Midbrain (tissue), 1 donor: Measurements from ENCODE around the gene SGPP1.
"Not testable (repeated sequence)": the region's sequence is repeated elsewhere in the genome, so short reads cannot be mapped to it uniquely, and the experiment has no call there.

Experiments used
- DNase-seq: peaks from one replicate; lab custom pipeline; 2025; lab: John Stamatoyannopoulos, UW

The SGPP1 gene

DNA sequence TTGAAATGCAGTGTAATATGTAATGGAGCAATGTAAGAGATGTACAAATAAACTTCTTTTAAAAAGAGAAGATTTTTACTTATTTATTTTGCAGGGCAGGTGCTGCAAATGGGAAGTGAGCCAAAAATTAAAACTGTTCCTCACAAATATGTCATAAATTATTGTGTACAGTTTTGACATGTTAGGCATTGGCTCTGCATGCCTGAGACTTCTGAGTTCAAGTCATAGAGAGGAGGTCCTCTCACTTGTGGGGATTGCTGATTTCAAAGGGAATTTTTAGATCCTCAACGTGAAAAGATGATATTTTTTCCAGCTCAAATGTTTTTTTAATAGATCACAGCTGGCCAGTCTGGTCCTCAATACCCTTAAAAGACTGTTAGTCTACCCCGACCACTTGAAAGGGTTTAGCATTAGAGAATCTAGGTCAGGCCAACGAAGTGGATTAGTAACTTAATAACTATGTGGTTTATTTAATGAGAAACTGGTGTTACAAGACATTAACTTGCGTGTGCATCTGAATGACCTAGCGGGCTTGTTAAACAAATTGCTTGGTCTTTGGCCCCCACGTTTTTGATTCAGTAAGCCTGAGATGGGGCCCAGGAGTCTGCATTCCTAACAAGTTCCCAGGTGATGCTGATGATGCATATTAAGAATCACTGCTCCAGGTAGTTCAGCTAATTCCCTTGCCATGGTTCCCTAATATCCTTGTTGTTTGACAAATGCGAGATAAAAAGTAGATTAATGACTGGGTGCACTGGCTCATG is 55.3 kb downstream of the SGPP1 start:
- no peak for DNase-seq

DNA sequence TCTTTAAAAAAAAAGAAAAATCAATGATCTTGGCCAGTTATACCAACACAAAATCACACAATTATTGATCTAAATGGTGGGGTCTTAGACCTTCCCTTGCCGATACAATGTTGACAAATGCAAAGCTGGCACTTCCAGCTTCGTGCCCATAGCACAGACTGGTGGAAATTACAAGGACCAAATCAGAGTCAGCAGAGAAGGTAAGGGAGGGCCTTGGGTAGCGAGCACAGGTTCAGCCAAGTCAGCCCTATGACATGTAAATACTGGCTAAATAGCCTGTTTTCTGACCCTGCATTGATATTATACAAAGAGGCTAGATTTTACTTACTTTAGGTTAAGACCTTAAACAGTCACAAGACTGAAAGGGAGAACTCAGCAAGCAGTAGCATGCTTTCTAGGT is 55.9 kb downstream of the SGPP1 start:
- no peak for DNase-seq

DNA sequence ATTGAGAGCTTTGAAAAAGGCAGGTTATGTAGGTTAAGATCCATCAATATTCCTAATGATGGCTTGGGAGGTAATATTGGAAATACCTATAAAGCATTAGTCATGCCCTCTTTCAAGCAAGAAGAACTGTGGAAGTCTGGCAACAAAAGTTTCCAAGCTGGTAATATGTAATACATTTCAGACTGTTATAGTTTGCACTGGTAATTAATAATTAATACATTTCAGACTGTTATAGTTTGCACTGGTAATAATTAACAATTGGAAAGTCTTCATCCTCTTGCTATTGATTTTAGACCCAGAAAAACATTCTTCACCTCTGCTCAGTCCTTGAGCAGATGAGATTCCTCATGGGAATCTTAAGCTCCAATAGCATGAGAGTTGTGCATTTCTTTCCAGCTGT is 57.2 kb downstream of the SGPP1 start:
- no peak for DNase-seq

DNA sequence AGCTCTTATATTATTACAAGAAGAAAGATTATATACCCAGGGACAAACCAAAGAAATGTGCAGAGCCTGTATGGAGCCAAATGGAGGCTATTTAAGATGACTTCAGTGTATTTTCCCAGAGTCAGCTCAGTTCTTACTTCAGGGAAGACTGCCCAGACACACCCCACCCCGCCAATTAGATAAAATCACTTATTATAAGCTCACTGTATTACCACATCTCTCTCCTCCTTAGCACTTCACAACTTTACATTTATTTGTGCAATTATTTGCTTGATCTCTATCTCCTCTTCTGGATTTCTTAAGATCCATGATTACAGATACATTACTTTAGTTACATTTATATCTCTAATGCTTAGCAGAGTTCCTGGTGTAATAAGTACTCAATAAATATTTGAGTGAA is 61.5 kb downstream of the SGPP1 start:
- no peak for DNase-seq

DNA sequence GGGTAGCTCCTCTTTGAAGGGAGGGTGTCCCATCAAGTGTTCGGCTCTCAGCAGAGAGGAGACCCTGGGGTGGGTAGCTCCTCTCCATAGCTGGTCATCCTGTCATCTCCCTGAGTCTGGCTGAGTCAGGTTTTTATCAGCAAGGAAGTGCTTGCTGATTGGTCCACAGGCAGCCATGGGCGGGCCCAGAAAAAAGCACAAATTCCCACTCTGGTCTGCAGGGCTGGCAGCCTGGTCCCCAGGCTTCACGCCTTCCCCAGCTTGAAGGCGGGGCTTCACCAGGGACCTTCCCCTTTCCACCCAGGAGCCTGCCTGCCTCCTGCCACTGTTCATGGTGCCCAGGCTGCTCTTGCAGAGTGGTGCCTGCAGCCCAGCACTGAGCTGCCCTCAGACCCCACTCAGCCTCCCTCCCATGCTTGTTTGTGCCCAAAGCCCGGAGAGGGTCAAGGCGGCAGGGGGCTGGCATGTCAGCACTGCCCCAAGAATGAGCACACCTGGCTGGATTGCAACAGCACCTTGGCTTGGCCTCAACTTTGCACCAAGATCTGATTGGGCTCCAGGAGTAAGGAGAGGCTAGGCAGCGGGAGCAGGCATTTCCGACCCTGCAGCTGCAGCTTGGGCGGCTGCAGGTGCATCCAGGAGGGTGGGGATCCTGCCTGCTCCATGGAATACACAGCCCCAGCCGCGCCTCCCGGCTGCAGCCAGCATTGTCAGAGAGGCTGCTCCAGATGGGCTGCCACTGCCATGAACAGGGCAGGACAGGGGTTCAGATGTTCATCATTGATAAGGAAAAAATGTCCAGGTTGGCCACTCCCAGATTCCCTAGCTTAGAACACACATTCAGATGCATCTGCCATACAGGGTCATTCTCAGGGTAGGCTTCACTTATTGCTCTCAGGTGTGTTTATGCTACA is 64.2 kb downstream of the SGPP1 start:
- no peak for DNase-seq

DNA sequence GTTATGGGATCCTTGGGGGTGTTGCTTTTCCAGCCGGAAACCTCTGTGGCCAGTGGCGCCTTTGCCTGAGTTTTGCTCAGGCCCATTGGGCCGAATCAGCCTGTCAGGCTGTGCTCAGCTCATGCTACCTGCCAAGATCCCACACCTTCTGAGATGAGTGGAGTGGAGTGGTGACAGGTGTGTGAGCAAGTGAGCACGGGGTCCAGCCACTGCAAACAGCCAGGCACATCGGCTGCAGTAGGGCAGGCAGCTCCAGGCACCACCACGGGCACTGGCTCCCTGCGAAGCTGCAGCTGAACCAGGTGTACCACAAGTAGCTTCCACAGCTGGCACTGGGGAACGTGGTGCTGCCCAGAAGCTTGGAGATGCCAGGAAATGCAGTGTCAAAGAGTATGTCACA is 65.1 kb downstream of the SGPP1 start:
- no peak for DNase-seq

DNA sequence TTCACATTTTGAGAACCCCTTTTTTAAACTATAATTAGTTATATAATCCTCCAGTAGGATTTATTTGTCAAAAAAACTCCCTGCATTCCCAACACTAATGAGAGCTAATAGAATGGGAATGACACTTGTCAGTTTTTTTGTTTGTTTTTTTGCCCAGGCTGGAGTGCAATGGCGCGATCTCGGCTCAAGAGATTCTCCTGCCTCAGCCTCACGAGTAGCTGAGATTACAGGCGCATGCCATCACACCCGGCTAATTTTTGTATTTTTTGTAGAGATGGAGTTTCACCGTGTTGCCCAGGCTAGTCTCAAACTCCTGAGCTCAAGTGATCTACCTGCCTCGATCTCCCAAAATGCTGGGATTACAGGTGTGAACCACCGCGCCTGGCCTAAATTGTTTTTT is 66.0 kb downstream of the SGPP1 start:
- DNase-seq: not testable (repeated sequence)

DNA sequence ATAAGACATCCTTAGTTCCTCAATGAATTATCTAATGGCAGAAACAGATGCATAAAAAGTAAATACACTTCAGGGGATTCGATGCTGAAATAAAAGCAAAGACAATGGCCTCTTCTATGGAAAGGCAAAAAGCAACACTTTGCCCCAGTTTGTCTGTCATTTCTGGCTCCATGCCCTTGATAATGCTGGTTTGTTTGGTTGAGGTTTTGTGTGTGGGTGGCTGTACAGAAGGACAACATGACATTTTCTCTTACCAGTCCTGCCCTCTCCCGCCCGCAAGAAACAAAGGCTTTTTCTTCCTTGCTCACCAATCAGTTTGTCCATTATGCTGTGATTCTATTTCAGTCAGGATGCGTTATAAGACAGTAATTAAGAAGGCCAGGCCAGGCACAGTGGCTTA is 68.1 kb downstream of the SGPP1 start:
- peak; percentile 71 for DNase-seq

DNA sequence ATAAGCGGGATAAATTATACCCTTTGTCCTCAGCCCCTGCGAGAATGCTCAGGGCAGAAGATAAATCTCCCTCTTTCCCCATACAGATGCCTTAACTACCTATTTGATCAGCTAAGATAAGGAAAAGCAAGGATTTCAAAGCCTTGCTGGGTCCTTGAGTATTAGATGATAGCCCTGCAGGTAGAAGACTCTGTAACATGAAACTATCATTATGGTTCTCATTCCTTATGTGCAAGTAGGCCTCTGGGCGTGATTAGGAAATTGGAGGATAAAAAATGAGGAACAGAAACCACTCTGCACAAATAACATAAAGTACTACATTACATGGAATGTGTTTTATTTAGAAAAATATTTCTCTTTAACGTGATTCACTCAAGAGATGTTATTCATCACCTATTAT is 71.7 kb downstream of the SGPP1 start:
- no peak for DNase-seq

DNA sequence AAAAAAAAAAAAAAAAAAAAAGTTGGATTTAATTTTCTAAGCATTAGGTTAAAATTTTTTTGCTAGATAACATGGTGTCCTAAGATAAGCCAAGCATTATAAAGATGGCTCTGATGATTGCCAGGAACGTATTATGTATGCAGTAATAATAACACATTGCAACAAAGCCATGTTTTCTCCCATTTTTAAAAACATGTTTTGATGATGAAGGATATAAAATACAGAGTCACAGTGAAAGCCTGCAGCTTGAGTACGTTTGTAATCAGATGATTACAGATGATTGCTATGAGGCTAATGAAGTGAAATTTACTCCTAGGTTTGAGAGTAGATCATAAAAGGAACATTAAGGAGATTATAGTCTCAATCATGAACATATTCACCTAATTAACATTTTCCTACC is 72.9 kb downstream of the SGPP1 start:
- no peak for DNase-seq

DNA sequence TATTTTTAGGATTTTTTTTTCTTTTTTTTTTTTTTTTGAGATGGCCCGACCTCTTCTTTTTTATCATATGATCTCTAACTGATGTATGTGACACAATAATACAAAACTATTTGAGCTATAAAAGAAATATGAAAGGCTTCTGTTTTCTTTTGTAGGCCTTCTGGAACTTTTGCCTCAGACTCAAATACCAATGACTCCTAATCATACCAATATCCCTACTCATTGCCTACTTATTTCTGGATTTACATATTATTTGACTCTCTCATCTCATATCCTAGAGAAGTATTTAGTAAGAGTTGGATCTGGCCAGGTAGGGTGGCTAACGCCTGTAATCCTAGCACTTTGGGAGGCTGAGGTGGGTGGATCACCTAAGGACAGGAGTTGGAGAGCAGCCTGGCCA is 73.5 kb downstream of the SGPP1 start:
- no peak for DNase-seq

DNA sequence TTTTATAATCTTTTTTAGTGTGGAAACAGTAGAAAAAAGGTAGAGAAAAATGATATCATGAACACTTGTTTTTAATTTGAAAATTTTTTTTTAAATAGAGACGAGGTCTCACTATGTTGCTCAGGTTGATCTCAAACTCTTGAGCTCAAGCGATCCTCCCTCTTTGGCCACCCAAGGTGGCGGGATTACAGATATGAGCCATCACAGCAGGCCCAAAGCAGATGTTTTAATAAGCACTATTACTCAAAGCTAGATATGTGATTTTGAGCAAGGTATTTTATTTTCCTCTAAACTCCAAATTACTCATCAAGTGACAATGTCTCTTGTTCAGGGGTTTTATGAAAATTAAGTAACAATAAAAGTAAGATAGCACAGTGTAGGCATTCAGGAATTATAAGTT is 75.5 kb downstream of the SGPP1 start:
- no peak for DNase-seq

DNA sequence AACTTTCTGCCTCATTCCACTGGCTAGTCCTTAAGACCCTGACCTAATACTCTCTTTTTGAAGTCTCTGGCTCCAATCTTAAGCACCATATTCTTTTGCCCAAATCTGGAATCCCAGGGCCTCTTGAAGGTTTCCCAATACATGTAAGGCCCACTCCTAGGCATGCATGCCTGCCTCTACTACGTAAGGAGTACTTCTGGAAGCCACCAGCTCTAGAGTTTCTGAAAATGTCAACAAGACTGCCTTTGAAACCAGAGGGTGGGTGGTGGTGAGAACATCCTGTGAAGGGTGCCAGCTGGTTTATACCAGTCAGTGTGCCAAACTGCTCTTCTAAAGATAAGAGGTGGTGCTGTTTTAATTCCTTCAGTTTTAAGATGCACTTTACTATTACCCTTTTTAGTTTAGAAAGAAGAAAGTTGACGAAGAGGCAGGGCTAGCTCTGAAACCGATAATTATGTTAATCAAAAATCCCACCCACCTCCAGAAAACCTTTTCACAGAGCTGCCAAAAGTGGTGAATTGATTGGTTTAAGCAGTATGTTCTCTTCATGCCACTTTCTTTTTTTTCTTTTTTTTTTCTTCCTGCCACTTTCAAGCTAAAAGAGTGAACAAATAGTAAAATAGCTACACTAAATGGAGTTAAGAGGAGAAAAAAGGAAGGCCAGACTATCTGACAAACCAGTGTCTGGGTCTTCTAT is 77.5 kb downstream of the SGPP1 start:
- DNase-seq: no peak

DNA sequence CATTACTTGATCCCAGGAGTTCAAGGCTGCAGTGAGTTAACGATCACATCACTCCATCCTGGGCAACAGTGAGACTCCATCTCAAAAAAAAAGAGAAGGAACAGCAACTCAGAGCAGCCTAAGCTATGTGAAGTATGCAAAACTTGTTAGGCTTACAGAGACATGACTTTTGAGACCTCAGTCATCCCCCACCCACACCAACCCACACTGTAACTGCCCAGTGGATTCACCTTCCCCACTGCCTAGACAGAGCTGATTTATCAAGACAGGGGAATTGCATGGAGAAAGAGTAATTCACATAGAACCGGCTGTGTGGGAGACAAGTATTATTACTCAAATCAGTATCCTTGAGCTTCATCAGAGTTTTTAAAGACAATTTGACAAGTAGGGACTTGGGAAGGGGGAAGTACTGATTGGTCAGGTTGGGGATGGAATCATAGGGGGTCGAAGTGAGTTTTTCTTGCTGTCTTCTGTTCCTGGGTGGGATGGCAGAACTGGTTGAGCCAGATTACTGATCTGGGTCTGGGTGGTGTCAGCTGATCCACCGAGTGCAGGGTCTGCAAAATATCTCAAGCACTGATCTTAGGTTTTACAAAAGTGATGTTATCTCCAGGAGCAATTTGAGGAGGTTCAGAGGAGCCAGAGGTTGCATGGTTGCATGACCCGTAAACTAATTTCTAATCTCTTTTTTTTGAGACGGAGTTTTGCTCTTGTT is 80.0 kb downstream of the SGPP1 start:
- DNase-seq: no peak

DNA sequence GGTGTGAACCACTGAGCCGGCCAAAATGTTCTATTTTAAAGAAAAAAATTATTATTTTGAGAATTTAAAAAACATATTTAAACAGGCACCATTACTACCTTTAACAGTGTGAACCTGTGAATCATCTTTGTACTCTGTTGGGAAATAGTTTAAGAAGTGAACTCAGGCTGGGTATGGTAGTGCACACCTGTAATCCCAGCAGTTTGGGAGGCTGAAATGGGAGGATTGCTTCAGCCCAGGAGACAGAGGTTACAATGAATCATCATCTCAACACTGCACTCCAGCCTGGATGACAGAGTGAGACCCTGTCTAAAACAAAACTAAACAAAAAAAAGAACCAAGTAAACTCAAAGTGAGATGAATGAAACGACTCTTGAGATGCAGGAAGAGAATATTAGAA is 83.1 kb downstream of the SGPP1 start:
- DNase-seq: no peak

DNA sequence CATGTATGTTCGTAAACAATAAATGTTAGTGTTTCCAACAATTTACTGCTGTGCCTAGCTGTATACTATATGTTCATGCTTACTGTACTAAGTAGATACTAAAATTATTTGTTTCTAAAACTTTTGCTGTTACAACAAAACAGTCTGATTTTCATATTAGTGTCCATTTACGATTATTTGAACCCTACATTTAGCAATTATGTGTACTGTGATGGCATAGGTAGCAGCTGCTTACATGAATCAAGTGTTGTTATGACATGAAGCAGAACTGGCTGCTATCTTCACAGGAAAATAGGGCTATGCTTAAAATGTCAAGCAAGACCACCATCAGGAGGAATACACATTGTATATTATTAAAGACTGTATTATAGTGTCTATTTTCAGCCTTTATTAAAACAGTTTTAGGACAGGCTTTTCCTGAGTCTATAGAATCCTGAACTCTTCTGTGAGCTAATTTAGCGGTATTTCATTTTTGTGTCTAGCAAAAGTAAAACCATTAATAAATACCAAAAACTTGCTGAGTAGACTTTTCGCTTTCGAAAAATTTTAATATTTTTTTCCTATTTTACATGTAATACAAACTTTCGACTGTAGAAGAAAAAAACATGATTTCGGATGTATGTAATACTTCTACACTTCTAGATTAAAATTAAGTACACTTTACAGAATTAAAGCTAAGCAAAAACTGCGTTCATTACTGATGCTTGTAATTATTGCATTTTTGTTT is 85.0 kb downstream of the SGPP1 start:
- no peak for DNase-seq

DNA sequence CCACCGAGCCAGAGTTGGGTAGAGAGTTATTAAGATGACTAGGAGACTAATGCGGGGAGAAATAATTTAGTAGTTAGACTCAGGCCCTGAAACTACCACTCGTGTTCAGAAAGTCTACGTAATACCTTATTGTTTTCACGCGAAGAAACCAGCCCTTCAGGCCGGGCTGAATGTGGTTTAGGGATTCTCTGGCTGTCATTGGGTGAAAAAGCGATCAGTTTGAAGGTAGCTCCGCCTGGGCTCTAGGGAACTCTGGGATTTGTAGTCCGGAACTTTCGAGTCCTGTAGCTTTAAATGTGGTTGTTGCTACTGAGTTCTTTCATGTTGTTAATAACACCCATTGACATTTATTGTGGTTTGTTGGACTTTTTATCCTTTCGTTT is 85.6 kb downstream of the SGPP1 start:
- peak; percentile 97 for DNase-seq

DNA sequence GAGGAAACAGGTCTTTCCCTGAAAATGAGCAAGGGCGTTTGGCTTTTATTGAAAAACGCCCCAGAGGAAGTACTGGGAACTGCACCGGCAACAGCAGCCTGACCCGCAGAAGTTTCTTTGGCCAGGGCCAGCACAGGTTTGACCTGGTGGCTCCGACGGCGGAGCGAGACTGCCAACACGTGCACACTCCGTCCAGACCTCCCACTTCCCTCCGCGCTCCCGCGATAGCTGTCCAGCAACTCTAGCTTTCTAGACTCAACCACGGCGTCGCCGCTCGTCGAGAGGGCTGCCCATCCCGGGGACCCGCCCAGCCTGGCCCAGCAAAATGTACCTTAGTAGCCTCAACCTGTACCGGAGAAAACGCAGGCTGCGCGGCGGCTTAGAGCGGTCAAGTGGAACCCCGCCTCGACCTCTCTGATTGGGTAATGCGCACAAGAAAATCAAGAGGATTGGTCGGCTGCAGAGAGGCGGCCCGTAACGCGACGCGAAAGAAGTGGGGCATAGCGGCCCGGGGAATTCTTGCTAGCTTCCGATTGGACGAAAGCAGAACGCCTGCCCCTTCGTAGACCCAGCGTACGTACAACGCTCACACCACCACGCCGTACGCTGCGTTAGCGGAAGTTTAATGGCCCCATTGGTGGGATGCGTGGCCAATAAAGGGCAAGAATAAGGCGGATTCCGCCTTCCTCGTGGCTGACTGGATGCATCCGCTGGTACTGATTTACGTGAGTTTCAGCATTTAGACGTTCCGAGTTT is 86.2 kb downstream of the SGPP1 start, which contains the start of gene WDR89:
WDR89 (minus strand) TSS at position 399 of the 756 bp plus-strand sequence. CDS start 41,929 bp downstream, outside the sequence.
- peak; percentile 99 for DNase-seq

DNA sequence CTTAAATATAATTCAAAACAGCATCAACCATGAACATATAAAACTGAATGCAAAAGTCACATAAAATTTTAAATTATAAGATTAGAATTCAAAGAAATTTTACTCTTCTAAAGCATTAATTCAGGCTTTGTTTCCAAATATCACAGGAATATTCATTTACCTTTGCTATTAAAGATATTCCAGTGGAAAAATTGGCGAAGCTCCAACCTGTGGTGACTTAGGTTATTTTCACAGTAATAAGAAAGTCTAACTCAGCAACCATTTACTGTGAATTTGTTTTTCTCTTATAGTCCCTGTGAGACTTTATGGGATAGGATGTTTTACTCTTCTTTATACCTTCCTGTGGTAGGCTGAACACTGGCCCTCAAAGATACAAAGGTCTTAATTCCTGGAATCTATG is 89.4 kb downstream of the SGPP1 start:
- no peak for DNase-seq

DNA sequence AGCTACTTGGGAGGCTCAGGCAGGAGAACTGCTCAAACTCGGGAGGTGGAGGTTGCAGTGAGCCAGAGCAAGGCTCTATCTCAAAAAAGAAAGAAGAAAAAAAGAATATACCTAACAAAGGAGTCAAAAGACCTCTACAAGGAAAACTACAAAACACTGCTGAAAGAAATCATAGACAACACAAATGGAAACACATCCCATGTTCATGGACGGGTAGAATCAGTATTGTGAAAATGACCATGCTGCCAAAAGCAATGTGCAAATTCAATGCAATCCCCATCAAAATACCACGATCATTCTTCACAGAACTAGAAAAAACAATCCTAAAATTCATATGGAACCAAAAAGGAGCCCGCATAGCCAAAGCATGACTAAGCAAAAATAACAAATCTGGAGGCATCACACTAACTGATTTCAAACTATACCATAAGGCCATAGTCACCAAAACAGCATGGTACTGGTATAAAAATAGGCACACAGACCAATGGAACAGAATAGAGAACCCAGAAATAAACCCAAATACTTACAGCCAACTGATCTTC is 91.7 kb downstream of the SGPP1 start:
- not testable (repeated sequence) for DNase-seq
